Epithelial cell of prostate (primary cell): Measurements from ENCODE around the gene MYCBP2.
A peak's percentile ranks its signal among the peaks of the same experiment; 100 is the strongest.
"Not testable (repeated sequence)": the region's sequence is repeated elsewhere in the genome, so short reads cannot be mapped to it uniquely, and the experiment has no call there.

Experiments used
- DNase-seq: peaks from one replicate; pipeline ENCODE4 v3.0.0-alpha.2; 2011; ENCODE audit warnings: low read depth, low spot score
- H3K27ac ChIP-seq: fragments of 450-650 bp; 2 replicates; pipeline ENCODE4 v1.5.1; 2017; ENCODE audit warnings: mild to moderate bottlenecking

Gene MYCBP2

GRCh38 chr13:77306458-77306857 lies 20.4 kb downstream of the MYCBP2 start:
- H3K27ac ChIP-seq, result no peak overlapping the region
- no peak for DNase-seq

GRCh38 chr13:77305266-77305665 lies 21.6 kb downstream of the MYCBP2 start:
- no peak overlapping the region for H3K27ac ChIP-seq
- no peak for DNase-seq

GRCh38 chr13:77300176-77301037 lies 26.5 kb downstream of the MYCBP2 start:
- no peak for DNase-seq
- no peak overlapping the region for H3K27ac ChIP-seq

GRCh38 chr13:77299587-77299986 lies 27.3 kb downstream of the MYCBP2 start:
- no peak overlapping the region for H3K27ac ChIP-seq

GRCh38 chr13:77298426-77298825 lies 28.5 kb downstream of the MYCBP2 start:
- DNase-seq, result no peak
- H3K27ac ChIP-seq, result no peak overlapping the region

More at GRCh38 chr13:77299587-77299986, 27.3 kb downstream of the MYCBP2 start:
- no peak for DNase-seq

GRCh38 chr13:77291774-77292173 lies 35.1 kb downstream of the MYCBP2 start:
- DNase-seq, result peak; percentile 18
- H3K27ac ChIP-seq, result no peak overlapping the region

GRCh38 chr13:77290342-77290741 lies 36.6 kb downstream of the MYCBP2 start:
- DNase-seq, result no peak
- no peak overlapping the region for H3K27ac ChIP-seq

GRCh38 chr13:77289851-77290250 lies 37.0 kb downstream of the MYCBP2 start:
- no peak for DNase-seq
- H3K27ac ChIP-seq, result no peak overlapping the region

GRCh38 chr13:77285632-77286031 lies 41.3 kb downstream of the MYCBP2 start:
- not testable (repeated sequence) for H3K27ac ChIP-seq, DNase-seq

- DNase-seq, result no peak
- H3K27ac ChIP-seq, result no peak overlapping the region
These were observed 41.8 kb downstream of the MYCBP2 start for GRCh38 chr13:77285098-77285497.

- H3K27ac ChIP-seq, result no peak overlapping the region
- no peak for DNase-seq
These were observed 52.8 kb downstream of the MYCBP2 start for GRCh38 chr13:77274126-77274525.

GRCh38 chr13:77269141-77269540 lies 57.8 kb downstream of the MYCBP2 start:
- H3K27ac ChIP-seq, result no peak overlapping the region
- DNase-seq, result no peak

GRCh38 chr13:77267362-77267761 lies 59.5 kb downstream of the MYCBP2 start:
- DNase-seq, result no peak
- no peak overlapping the region for H3K27ac ChIP-seq

- no peak for DNase-seq
- H3K27ac ChIP-seq, result no peak overlapping the region
These were observed 61.6 kb downstream of the MYCBP2 start for GRCh38 chr13:77265336-77265735.

- no peak for DNase-seq
These were observed 64.7 kb downstream of the MYCBP2 start for GRCh38 chr13:77262198-77262597.

GRCh38 chr13:77250975-77251374 lies 75.9 kb downstream of the MYCBP2 start:
- H3K27ac ChIP-seq, result no peak overlapping the region
- no peak for DNase-seq

More at GRCh38 chr13:77262198-77262597, 64.7 kb downstream of the MYCBP2 start:
- H3K27ac ChIP-seq, result no peak overlapping the region

GRCh38 chr13:77245224-77245623 lies 81.7 kb downstream of the MYCBP2 start:
- not testable (repeated sequence) for DNase-seq, H3K27ac ChIP-seq

- DNase-seq, result no peak
- no peak overlapping the region for H3K27ac ChIP-seq
These were observed 87.6 kb downstream of the MYCBP2 start for GRCh38 chr13:77239312-77239711.

- no peak for DNase-seq
- no peak overlapping the region for H3K27ac ChIP-seq
These were observed 91.4 kb downstream of the MYCBP2 start for GRCh38 chr13:77235456-77236022.

- DNase-seq, result no peak
- H3K27ac ChIP-seq, result no peak overlapping the region
These were observed 93.7 kb downstream of the MYCBP2 start for GRCh38 chr13:77233159-77233558.

GRCh38 chr13:77230560-77230959 lies 96.3 kb downstream of the MYCBP2 start:
- no peak for DNase-seq
- no peak overlapping the region for H3K27ac ChIP-seq

GRCh38 chr13:77225946-77226345 lies 100.9 kb downstream of the MYCBP2 start:
- H3K27ac ChIP-seq, result no peak overlapping the region
- DNase-seq, result no peak
